ENCODE measurements around the gene TNPO3.

DNA sequence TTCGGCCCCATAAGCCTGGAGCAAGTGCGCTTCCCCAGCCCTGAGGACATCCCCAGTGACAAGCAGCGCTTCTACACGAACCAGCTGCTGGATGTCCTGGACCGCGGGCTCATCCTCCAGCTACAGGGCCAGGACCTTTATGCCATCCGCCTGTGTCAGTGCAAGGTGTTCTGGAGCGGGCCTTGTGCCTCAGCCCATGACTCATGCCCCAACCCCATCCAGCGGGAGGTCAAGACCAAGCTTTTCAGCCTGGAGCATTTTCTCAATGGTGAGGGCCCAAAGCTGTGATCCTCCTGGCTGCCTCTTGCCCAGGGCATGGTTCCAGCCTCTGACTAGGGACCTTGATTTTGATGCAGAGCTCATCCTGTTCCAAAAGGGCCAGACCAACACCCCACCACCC lies 107.1 kb downstream of the TNPO3 start:
- TF ChIP-seq, protein P1, sequence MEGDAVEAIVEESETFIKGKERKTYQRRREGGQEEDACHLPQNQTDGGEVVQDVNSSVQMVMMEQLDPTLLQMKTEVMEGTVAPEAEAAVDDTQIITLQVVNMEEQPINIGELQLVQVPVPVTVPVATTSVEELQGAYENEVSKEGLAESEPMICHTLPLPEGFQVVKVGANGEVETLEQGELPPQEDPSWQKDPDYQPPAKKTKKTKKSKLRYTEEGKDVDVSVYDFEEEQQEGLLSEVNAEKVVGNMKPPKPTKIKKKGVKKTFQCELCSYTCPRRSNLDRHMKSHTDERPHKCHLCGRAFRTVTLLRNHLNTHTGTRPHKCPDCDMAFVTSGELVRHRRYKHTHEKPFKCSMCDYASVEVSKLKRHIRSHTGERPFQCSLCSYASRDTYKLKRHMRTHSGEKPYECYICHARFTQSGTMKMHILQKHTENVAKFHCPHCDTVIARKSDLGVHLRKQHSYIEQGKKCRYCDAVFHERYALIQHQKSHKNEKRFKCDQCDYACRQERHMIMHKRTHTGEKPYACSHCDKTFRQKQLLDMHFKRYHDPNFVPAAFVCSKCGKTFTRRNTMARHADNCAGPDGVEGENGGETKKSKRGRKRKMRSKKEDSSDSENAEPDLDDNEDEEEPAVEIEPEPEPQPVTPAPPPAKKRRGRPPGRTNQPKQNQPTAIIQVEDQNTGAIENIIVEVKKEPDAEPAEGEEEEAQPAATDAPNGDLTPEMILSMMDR (IDR thresholded peaks at IDR 0.05), result no peak
- TF ChIP-seq POLR2A (IDR thresholded peaks at IDR 0.05), result no peak

All from adrenal gland (tissue), 5 donors.